ENCODE measurements around the gene TBC1D2.

GRCh38 chr9:98289614-98290201 lies 34.3 kb upstream of the TBC1D2 start:
- TF ChIP-seq REST (IDR thresholded peaks at IDR 0.05; ENCODE audit: unreplicated experiment) (no peak), CTCF (conservative IDR thresholded peaks at IDR 0.05; ENCODE audit: low read depth in 2 of 2) (no peak), POLR2AphosphoS5 (IDR thresholded peaks at IDR 0.05; ENCODE audit: low read depth) (no peak), ZNF331 (CRISPR knock-in tag; IDR thresholded peaks at IDR 0.05; ENCODE audit: low read depth) (no peak), EZH2 (IDR thresholded peaks at IDR 0.05; ENCODE audit: low read depth, unreplicated experiment) (no peak), CREB1 (CRISPR knock-in tag; IDR thresholded peaks at IDR 0.05; ENCODE audit: low read depth) (no peak), STAT1 (IDR thresholded peaks at IDR 0.05; ENCODE audit: unreplicated experiment) (no peak), JUNB (IDR thresholded peaks at IDR 0.05; ENCODE audit: unreplicated experiment) (no peak), ZNF462 (CRISPR knock-in tag; IDR thresholded peaks at IDR 0.05) (no peak)
